Measurements from ENCODE around the gene SSX2IP.
"Not testable (repeated sequence)": the region's sequence is repeated elsewhere in the genome, so short reads cannot be mapped to it uniquely, and the experiment has no call there.

Gene SSX2IP

GRCh38 chr1:84690397-84691121, at the start of gene SSX2IP:
Gene SSX2IP, minus strand, starts transcription at chr1:84690461. Its CDS starts 19,242 bp downstream, at chr1:84671219.
- peak; percentile 98 to 99 for DNase-seq

GRCh38 chr1:84738237-84738636, 48.0 kb upstream of the SSX2IP start:
- DNase-seq, result no peak

- DNase-seq, result no peak
These were observed 47.3 kb upstream of the SSX2IP start for GRCh38 chr1:84737590-84737989.

- no peak for DNase-seq
These were observed 46.7 kb upstream of the SSX2IP start for GRCh38 chr1:84736944-84737343.

- DNase-seq, result no peak
These were observed 46.2 kb upstream of the SSX2IP start for GRCh38 chr1:84736445-84736844.

- DNase-seq, result no peak
These were observed 45.2 kb upstream of the SSX2IP start for GRCh38 chr1:84735483-84735882.

GRCh38 chr1:84732520-84732919, 42.3 kb upstream of the SSX2IP start:
- DNase-seq, result no peak

GRCh38 chr1:84731519-84731918, 41.3 kb upstream of the SSX2IP start:
- no peak for DNase-seq

- not testable (repeated sequence) for DNase-seq
These were observed 37.5 kb upstream of the SSX2IP start for GRCh38 chr1:84727711-84728110.

- DNase-seq, result no peak
These were observed 36.6 kb upstream of the SSX2IP start for GRCh38 chr1:84726593-84727499.

- peak; percentile 44 to 56 for DNase-seq
These were observed 34.0 kb upstream of the SSX2IP start for GRCh38 chr1:84724128-84724860.

GRCh38 chr1:84722794-84723193, 32.5 kb upstream of the SSX2IP start:
- DNase-seq, result no peak

GRCh38 chr1:84721872-84722271, 31.6 kb upstream of the SSX2IP start:
- DNase-seq, result not testable (repeated sequence)

- DNase-seq, result no peak
These were observed 30.9 kb upstream of the SSX2IP start for GRCh38 chr1:84721152-84721551.

- no peak for DNase-seq
These were observed 30.0 kb upstream of the SSX2IP start for GRCh38 chr1:84720221-84720780.

GRCh38 chr1:84719543-84720217, 29.4 kb upstream of the SSX2IP start:
- DNase-seq, result no peak

GRCh38 chr1:84715342-84716019, 25.2 kb upstream of the SSX2IP start:
- DNase-seq, result no peak

GRCh38 chr1:84712276-84712874, 22.1 kb upstream of the SSX2IP start:
- no peak for DNase-seq

GRCh38 chr1:84711869-84712268, 21.6 kb upstream of the SSX2IP start:
- no peak for DNase-seq

- DNase-seq, result no peak
These were observed 20.9 kb upstream of the SSX2IP start for GRCh38 chr1:84711121-84711520.

- no peak for DNase-seq
These were observed 18.9 kb upstream of the SSX2IP start for GRCh38 chr1:84709131-84709530.

All from CD4-positive, alpha-beta T cell treated with Interleukin-4 for 1 hour (primary cell).